Measurements from ENCODE around the gene UMAD1. TPM values are rescaled to one million over a fixed set of nuclear protein-coding genes. Genes with fewer than 3 reads are reported as not detected.

Gene UMAD1
- total RNA-seq, 1 donor from 2014 or later = 11.3 TPM

DNA sequence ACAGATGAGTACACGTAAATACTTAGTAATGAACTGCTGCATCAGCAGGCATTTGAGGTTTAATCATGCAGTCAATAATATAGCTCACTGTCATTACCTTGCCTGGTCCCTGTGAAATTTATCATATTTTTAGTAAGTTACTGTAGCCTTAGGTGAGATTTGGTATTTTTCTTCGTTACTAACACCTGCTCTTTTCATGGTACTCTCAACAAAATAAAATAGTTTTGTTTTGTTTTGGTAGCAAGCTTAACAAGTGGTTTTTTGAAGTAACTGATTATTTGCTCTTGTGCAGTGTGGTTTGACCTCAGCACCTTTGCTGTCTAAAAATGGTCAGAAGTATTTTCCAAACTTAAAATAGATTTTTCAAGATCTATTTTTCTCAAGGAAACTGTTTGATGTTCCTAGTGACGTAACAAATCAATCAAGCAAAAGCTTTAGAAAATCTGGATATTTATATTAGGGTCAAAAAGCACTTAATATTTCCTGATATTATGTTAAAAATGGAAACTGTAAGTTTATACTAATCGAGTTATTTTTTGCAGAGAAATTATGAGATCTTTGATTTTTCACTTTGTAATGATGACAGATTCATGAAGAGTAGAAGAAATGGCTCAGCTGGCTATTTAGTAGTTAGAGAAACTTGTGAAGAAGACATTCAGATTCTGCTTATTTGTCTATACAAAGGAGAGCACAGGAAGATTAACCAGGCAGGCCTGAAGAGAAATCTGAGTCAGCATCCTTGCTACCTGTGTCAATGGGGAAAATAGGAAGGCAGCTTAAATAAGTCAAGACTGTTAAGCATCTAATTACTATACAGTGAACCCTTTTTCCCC is 98.9 kb downstream of the UMAD1 start:
- DNase-seq (ENCODE audit: low read depth) (peak; percentile 17), FAIRE-seq (no peak)
- TF ChIP-seq, protein P1, sequence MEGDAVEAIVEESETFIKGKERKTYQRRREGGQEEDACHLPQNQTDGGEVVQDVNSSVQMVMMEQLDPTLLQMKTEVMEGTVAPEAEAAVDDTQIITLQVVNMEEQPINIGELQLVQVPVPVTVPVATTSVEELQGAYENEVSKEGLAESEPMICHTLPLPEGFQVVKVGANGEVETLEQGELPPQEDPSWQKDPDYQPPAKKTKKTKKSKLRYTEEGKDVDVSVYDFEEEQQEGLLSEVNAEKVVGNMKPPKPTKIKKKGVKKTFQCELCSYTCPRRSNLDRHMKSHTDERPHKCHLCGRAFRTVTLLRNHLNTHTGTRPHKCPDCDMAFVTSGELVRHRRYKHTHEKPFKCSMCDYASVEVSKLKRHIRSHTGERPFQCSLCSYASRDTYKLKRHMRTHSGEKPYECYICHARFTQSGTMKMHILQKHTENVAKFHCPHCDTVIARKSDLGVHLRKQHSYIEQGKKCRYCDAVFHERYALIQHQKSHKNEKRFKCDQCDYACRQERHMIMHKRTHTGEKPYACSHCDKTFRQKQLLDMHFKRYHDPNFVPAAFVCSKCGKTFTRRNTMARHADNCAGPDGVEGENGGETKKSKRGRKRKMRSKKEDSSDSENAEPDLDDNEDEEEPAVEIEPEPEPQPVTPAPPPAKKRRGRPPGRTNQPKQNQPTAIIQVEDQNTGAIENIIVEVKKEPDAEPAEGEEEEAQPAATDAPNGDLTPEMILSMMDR (IDR thresholded peaks at IDR 0.05; ENCODE audit: insufficient read depth, low read length, severe bottlenecking) = no peak
- Histone ChIP-seq H3K4me3 (ENCODE audit: low read depth, low read length) (no peak overlapping the region), H3K27me3 (ENCODE audit: control insufficient read depth, insufficient read depth, low read length) (no peaks in the 10 kb centered on the region), H3K36me3 (ENCODE audit: control insufficient read depth, insufficient read depth, low read length) (no peaks in the 10 kb centered on the region)

DNA sequence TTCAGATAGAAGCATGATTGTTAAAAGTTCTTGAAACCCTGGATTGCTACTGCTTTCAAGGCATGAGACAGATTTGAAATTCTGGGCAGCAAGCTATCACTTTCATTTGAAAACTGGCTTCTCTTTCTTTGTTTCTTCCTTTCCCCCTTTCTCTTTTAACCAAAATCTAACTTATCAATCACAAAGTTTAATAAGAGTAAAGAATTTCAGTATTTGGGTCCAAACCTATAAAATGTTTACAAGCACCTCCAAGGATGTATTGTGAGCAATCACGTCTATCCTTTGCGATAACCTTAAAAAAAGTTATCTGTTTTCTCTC is 99.4 kb downstream of the UMAD1 start:
- H3K4me3 ChIP-seq (ENCODE audit: low read depth, low read length) = no peak overlapping the region
- FAIRE-seq (no peak), DNase-seq (ENCODE audit: low read depth) (no peak)
- no peaks in the 10 kb centered on the region for H3K36me3 ChIP-seq (ENCODE audit: control insufficient read depth, insufficient read depth, low read length)
- TF ChIP-seq, protein P1 (IDR thresholded peaks at IDR 0.05; ENCODE audit: insufficient read depth, low read length, severe bottlenecking) = no peak
- H3K27me3 ChIP-seq (ENCODE audit: control insufficient read depth, insufficient read depth, low read length) = no peaks in the 10 kb centered on the region

DNA sequence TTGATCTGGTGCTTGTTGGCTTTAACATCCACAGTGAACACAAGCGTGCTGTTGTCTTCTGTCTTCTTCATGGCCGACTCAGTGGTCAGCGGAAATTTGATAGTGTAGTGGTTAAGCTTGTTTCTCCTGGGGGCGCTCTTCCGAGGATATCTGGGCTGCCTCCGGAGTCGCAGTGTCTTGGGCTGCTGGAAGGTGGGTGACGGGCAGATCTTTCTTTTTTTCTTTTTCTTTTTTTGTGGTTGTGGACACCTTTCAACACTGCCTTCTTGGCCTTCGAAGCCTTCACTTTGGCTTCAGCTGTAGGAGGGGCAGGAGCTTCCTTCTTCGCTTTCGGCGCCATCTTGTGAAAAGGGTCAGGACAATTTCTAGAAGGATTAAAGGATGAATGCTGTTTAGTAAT is 101.7 kb downstream of the UMAD1 start:
- no peak for FAIRE-seq
- Histone ChIP-seq H3K4me3 (ENCODE audit: low read depth, low read length) (no peak overlapping the region), H3K36me3 (ENCODE audit: control insufficient read depth, insufficient read depth, low read length) (no peaks in the 10 kb centered on the region), H3K27me3 (ENCODE audit: control insufficient read depth, insufficient read depth, low read length) (no peaks in the 10 kb centered on the region)
- no peak for DNase-seq (ENCODE audit: low read depth)
- TF ChIP-seq, protein P1 (IDR thresholded peaks at IDR 0.05; ENCODE audit: insufficient read depth, low read length, severe bottlenecking) = no peak

DNA sequence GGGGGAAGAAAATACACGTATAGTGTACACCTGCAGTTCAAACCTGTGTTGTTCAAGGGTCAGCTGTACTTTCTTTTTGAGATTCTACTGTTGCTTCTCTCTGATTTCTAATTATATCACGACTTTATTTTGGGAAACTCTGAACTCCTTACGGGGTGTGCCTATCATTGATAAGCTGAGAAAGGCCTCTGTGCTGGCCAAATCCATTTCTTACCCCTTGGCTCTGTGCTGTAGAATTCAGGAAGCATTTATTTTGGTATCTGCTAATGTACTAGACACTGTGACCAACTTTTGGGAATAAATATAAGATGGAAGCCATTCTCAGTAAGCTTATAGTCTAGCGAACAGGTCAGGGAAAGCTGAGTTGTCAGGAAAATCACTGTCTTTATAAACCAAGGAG is 104.7 kb downstream of the UMAD1 start:
- TF ChIP-seq, protein P1 (IDR thresholded peaks at IDR 0.05; ENCODE audit: insufficient read depth, low read length, severe bottlenecking) = no peak
- FAIRE-seq = no peak
- no peak for DNase-seq (ENCODE audit: low read depth)
- no peaks in the 10 kb centered on the region for H3K36me3 ChIP-seq (ENCODE audit: control insufficient read depth, insufficient read depth, low read length)
- H3K4me3 ChIP-seq (ENCODE audit: low read depth, low read length) = no peak overlapping the region
- H3K27me3 ChIP-seq (ENCODE audit: control insufficient read depth, insufficient read depth, low read length) = no peaks in the 10 kb centered on the region

- H3K4me3 ChIP-seq (ENCODE audit: low read depth, low read length) = no peak overlapping the region
- TF ChIP-seq, protein P1 (IDR thresholded peaks at IDR 0.05; ENCODE audit: insufficient read depth, low read length, severe bottlenecking) = no peak
- no peaks in the 10 kb centered on the region for H3K36me3 ChIP-seq (ENCODE audit: control insufficient read depth, insufficient read depth, low read length)
- H3K27me3 ChIP-seq (ENCODE audit: control insufficient read depth, insufficient read depth, low read length) = no peaks in the 10 kb centered on the region
- FAIRE-seq (no peak), DNase-seq (ENCODE audit: low read depth) (no peak)
Observed at GRCh38 chr7:7745966-7746365, 105.4 kb downstream of the UMAD1 start.

DNA sequence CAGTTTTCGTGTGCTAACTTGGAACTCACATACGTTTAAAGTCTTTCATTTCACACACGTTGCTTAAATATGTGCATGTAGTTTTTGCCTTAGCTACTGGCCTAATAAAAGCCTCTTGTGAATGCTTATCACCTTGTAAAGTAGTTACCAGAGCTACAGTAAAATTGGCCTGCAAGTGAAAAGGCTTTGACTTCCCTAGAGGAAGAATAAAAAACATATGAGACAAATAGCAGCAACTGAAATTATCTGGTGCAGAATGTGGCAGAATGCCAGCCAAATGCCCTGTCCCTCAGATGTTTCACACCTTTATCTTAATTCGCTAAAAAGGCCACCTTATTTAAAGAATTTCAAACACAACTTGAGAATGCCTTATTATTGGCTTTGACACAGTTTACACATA is 105.9 kb downstream of the UMAD1 start:
- no peaks in the 10 kb centered on the region for H3K27me3 ChIP-seq (ENCODE audit: control insufficient read depth, insufficient read depth, low read length)
- H3K4me3 ChIP-seq (ENCODE audit: low read depth, low read length) = no peak overlapping the region
- FAIRE-seq (no peak), DNase-seq (ENCODE audit: low read depth) (no peak)
- TF ChIP-seq, protein P1 (IDR thresholded peaks at IDR 0.05; ENCODE audit: insufficient read depth, low read length, severe bottlenecking) = no peak
- H3K36me3 ChIP-seq (ENCODE audit: control insufficient read depth, insufficient read depth, low read length) = no peaks in the 10 kb centered on the region
